Measurements from ENCODE around the gene FOXM1.

DNA sequence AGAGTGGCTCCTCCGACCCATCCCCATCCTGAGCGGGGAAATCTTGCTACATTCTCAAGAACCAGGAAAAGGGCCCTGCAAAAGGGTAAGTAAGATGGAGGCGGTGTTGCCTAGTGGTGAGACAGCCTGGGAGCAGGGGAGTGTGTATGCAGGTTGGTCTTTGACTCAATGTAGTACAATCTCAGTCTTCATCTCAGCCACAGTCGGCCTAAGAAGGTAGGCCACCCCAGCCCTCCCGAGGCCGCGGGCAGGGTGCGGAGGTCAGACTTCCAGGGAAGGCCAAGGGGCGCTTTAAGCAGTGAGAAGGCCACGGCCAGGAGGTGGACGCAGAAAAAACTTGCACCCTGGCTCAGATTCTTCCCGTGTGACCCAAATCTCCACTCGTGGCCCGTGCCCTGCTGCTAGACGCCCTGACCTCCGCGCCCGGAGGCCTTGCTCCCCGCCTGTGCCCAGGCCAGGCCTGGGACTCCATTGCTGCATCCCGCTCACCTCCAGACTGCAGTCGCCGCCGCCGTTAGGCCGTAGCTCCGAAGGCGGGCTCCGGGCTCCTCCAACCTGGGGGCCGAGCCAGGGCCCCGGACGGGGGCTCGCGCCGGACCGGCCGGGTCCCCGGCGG, 435 bp downstream of the FOXM1 start:
- TF ChIP-seq, protein P1, sequence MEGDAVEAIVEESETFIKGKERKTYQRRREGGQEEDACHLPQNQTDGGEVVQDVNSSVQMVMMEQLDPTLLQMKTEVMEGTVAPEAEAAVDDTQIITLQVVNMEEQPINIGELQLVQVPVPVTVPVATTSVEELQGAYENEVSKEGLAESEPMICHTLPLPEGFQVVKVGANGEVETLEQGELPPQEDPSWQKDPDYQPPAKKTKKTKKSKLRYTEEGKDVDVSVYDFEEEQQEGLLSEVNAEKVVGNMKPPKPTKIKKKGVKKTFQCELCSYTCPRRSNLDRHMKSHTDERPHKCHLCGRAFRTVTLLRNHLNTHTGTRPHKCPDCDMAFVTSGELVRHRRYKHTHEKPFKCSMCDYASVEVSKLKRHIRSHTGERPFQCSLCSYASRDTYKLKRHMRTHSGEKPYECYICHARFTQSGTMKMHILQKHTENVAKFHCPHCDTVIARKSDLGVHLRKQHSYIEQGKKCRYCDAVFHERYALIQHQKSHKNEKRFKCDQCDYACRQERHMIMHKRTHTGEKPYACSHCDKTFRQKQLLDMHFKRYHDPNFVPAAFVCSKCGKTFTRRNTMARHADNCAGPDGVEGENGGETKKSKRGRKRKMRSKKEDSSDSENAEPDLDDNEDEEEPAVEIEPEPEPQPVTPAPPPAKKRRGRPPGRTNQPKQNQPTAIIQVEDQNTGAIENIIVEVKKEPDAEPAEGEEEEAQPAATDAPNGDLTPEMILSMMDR (IDR thresholded peaks at IDR 0.05): no peak
- no peak for TF ChIP-seq POLR2A (IDR thresholded peaks at IDR 0.05)
